HepG2 (cell line): Measurements from ENCODE around the gene GPATCH2.

Experiments used
- CTCF ChIP-seq: sonication (generic); formaldehyde crosslinking; IDR thresholded peaks from 2 replicates; pipeline ENCODE4 v1.5.0; 2020; ENCODE audit warnings: mild to moderate bottlenecking, missing genetic modification reagents, moderate library complexity
- ETV5 ChIP-seq: IDR thresholded peaks from 2 replicates; pipeline ENCODE4 v1.6.1; 2018; ENCODE audit warnings: missing biosample characterization, missing genetic modification reagents, inconsistent platforms, borderline replicate concordance
- TARDBP ChIP-seq: sonication (generic); formaldehyde crosslinking; IDR thresholded peaks from 2 replicates; pipeline ENCODE4 v1.8.0; 2022; ENCODE audit warnings: mild to moderate bottlenecking, missing genetic modification reagents
- ZBTB40 ChIP-seq, 2 experiments: fragments of 450-650 bp in 1 of 2; sonication (generic) in 1 of 2; formaldehyde crosslinking in 1 of 2; IDR thresholded peaks; 2 replicates each; pipeline versions ENCODE4 v1.6.1 to v1.8.0; 2016 to 2022; ENCODE audit warnings: antibody characterized with exemption in 1 of 2, mild to moderate bottlenecking in 1 of 2, missing genetic modification reagents in 1 of 2

DNA sequence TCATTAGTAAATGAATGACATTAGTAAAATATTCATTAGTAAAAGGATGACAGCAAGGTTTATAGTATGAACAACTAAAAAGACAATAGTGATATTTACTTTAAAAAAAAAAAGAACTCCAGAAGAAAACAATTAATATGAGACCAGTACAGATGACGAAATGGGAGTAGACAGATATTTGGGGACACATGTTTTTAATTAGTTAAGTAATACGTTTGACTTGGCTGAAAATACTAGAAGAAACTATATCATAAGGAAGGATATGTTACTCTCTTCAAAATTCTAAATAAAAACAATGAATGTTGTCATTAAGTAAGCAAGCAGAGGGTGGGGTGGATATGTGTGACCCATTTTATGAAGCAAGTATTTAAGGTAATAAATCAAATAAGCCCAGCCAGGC lies 61.9 kb downstream of the GPATCH2 start:
- TF ChIP-seq TARDBP (CRISPR knock-in tag) (no peak), ZBTB40 (IDR thresholded peaks at IDR 0.05) (no peak), ZBTB40 (CRISPR knock-in tag; IDR thresholded peaks at IDR 0.05) (no peak), CTCF (no peak), ETV5 (CRISPR knock-in tag) (no peak)
